Activated CD4-positive, alpha-beta T cell treated with anti-CD3 and anti-CD28 coated beads, Interleukin-10, Interleukin-2, amounts not matched to agents 100 ng/mL and 50 ng/mL, durations not matched to agents 16 hours and 8 hours (primary cell): ENCODE results near the gene NT5DC3.

ENCODE experiments used
- DNase-seq: peaks from one replicate; pipeline ENCODE4 v3.0.0-alpha.2; 2020

The NT5DC3 gene

DNA sequence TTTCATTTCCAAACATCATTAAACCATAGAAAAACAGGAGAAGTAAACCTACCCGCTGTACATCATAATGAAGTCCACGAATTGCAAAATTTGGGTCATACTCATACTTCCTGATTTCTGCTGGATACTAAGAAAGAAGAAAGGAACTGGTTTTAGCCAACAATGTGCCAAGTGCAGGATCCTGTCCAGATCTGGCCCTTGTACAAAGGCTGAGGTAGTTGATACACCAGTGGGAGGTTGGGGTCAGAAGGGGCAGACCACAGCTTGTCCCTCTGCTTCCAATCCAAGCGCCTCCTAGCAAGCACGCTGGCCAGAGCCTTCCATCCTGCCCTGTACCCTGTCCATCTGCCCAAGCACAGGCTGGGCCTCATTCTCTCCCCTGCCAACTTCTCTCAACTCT, 34.2 kb downstream of the NT5DC3 start:
- no peak for DNase-seq

DNA sequence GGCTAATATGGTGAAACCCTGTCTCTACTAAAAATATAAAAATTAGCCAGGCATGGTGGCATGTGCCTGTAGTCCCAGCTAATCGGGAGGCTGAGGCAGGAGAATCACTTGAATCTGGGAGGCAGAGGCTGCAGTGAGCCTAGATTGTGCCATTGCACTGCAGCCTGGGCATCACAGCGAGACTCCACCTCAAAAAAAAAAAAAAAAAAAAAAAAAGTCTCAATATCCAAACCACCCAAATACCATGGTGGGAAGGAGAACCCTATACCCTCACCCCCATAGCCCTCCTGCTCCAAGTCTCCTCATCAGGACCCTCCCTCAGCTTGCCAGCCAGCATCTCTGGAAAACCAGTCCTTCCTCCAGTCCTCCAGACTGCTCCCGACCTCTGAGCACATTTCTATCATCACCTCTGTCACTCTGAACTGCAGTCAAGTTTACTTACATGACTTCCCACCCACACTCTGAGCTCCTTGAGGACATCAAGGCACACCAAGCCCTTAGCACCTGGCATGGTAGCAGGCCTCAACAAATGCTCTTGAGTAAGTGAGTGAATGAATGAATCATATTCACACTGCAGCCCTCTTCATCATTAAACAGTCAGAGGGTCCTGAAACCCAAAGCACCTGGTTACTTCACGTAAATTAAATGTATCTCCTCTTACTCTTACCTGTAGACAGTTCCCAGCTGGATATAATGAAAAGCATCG, 35.2 kb downstream of the NT5DC3 start:
- DNase-seq = no peak

DNA sequence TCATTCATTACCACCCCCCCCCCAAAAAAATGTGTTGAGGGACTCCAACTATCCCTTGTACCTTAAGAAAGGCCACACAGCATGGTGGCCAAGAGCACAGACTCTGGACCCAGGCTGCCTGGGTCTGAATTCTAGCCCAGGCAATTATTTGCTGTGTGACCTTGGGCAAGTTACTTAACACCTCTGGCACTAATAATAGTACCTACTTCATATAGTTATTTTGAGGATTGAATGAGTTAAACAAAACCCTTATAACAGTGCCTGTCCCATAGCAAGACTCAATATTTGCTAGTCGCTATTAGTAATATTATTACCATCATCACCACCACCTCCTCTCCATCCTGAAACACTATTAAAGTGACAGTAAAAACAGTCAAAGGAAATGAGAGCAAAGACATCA, 37.2 kb downstream of the NT5DC3 start:
- DNase-seq = no peak

DNA sequence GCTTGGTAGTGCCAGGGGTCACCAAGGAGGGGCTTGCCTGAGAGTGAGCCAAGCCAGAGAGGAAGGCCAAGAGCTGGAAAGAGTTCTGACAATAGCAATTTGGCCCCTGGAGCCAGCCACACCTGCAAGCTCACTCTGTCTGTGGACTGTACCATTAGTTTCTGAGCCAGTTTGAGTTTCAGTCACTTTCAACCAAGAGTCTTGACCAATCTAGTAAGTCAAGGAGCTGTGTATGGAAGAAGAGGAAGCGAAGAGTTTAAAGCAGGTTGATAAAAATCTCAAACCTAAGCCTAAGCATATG, 38.5 kb downstream of the NT5DC3 start:
- DNase-seq = no peak

DNA sequence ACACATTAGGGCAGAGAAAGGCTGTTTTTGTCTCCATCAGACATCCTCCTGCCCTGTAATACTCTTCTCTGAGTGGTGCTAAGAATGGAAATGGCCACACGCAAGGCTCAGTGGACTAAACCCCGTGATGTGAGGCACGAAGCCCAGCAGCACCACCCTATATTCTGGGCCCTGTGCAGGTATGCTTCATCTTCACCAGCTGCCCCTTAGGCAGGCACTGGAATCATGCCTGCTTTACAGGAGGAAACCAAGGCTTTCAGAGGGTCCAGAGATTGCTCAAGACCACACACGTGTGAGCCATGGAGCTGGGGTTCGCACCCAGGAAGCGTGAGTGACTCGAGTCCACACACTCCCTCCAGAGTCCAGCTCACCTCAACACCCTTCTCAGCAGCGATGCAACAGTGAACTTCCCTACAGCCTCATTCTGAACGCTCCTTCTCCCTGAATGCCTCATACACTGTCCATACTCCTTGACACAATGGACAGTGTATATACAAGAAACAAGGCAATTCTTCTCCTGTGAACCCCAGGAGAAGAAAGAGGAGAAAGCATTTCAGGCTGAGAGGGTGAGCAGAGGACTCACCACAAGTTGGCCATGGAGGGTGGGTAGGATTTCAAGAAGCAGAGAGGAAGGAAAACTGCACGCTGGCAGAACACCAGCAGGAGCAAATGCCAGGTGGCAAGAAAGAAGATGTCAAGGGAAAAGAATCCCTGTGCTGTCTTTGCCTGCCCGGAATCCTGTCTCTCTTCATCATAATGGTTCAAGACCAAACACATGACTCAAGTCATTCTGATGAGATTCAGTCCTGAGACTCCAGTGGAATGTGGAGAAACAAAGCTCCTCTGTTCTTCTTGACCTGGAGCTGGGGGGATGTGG, 39.1 kb downstream of the NT5DC3 start:
- DNase-seq = no peak

DNA sequence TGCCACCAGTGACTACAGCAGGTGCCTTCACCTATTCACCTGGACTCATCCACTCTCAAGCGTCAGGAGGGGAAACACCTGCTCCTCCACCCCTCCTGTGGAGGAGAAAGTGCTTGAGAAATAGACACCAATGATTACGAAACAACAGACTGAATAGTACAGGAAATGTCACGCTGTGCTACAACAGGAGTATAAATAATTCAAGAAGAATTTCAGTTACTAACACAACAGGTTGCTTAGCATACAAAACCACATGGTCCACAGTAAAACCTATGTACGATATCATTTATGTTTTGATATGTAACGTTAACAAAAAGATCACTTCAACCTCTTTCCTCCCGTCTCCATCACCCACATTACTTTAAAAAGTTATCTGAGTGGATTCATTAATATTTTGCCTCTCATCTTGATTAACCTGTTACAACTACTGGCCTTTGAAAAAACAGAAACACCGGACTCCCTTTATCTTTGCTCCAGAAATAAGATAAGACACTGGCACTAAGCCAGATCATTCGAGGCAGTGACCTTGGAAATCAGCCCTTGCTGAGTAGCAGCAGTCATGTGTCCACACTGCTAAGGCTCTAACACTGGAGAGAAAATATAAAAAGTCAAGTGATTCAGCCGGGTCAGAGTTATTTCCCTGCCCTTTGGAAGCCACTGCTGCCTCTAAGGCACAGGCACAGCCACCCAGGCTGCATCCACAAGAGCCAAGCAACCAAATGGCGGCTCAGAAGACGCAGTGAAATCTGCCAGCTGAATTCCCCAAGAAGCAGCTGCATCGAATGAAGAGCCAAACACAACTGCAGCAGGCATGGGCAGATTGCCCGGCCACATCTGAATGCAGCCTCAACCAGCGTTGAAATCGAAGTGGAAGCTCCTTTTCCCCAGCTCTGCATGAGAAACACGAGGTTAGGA, 40.9 kb downstream of the NT5DC3 start:
- no peak for DNase-seq

DNA sequence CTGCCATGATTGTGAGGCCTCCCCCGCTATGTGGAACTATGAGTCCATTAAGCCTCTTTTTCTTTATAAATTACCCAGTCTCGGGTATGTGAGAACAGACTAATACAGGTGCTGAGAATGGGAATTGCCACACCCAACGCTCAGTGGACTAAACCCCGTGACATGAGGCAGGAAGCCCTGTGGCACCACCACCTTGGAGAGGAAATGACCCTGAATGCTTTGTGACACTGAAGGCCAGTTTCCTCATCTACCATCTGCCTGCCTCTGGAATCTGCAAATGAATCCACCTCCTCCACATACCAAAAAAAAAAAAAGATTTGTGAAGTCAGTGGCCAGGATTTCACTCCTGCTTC, 41.6 kb downstream of the NT5DC3 start:
- DNase-seq = no peak

DNA sequence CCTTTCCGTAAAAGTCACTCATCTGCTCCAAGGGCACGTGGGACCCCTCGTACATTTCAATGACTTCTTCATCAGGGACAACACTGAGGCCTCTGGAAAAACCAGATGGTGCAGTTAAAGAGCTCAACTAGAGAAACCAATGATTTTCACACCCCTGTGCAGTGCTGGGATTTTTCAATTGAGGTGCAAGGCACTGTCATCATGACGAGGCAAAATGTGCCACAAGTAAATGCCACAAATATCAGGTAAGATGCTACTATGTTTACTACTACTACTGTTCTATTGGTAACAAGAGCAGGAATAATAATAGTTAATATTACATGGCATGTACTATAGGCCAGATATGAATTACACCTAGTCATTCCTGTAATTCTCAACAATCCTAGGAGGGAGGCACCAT, 42.4 kb downstream of the NT5DC3 start:
- DNase-seq = no peak

DNA sequence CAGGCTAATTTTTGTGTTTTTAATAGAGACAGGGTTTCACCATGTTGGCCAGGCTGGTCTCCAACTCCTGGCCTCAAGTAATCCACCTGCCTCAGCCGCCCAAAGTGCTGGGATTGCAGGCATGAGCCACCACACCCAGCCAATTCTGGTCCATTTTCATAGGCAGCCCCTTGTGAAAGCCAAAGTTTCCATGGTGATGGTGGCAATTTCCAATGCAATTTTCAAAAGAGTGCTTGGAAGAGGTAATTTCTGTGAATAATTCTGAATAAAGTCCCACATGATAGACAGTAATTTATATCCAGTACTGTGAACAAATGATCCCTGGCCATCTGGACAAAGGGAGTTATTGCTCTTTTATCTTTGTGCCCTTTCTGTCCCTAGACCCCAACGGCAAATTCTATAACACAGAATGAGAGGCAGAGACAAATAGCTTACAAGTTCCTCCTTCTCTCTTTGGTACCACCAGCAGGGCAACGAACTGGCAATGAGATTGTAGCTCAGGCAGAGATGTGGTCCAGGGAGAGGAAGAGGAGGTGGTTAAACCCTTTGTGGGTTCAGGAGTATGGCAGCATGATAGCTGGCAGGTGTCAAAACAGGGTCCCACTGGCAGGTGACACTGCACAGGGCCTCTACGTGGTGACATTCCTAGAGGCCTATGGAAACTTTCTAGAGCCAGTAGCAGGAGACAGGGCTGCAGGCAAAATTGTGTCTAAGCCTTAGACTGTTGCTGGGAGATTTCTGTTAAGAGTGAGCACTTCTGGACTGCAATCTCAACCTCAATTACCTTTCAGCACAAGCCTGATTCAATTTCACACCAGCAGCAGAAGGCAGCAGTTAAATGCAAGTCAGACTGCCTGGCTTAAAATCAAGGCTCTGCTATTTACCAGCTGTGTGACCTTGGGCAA, 46.5 kb downstream of the NT5DC3 start:
- DNase-seq = no peak

DNA sequence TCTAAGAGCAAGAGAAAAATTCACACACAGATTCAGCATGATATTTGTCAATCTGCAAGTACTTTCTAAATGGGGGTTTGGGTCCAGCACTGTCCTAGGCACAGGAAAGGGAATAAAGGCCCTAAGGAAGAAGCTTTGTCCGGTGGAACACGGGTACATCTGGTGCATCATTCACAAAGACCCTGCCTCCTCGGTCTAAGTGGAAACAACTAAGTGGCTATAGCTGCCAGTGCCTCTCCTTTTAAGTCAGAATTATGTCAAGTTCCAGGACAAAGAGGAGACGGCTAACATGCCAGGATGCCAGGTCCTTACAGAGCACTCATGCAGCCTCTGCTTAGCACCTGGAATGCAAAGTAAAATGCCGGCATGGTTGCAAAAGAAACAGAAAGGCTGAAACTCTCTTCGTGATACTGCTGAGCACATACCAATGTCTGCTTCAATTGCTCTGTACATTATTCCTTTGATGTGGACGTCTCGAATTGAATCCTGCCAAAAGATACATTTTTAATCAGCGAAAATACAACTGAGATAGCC, 47.5 kb downstream of the NT5DC3 start:
- DNase-seq = no peak

DNA sequence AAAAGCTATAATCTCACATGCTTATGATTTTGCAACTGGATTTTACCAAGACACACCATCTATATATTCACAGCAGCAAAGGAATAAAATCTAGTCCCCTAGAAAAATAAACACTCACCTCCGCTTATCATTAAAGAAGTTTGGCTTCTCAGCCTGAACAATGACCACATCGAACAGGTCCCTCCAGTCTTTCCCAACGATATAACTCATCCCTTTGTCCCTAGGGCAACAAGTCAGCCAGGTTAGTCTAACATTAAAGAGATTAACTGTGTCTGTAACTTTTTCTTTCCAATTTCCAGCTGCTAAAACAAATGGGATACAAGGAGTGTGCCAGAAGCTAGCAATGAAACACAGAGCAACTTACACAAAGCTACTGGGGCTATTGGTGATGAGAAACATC, 48.0 kb downstream of the NT5DC3 start:
- no peak for DNase-seq

DNA sequence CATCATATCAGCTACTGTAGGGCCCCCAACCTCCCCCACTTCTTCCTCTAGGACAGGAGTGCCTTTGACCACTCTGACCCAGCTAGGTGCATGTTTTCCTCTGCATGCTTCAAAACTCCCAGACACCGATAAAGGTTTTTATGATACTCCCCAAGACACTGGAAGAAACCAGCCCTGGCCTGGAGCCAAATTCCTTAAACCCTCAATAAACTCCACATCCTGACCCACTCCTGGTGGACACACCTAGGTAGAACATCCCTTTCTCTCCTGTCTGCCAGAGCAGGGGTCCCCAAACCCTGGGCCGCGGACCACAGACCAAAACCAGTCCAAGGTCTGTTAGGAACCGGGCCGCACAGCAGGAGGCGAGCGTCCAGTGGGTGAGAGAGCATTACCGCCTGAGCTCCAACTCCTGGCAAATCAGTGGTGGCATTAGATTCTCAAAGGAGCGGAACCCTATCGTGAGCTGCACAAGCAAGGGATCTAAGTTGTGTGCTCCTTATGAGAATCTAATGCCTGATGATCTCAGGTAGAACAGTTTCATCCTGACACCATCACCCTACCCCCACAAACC, 49.6 kb downstream of the NT5DC3 start:
- no peak for DNase-seq

DNA sequence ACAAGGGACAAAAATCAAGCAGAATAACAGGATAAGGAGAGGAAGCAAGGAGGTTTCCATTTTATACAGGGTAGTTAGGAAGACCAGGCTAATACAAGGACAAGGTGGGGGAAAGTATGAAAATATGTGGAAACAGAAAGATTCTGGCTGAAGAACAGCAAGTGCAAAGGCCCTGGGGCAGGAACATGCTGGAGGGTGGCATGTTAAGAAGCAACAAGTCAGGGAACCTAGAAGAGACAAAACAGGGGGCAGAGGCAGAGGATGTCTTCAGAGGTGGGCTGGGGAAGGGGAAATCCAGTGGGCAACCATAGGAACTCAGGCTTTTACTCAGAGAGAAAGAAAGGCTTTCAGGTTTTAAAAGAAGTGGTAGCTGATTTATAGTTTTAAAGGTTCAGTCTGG, 54.8 kb downstream of the NT5DC3 start:
- DNase-seq = no peak

DNA sequence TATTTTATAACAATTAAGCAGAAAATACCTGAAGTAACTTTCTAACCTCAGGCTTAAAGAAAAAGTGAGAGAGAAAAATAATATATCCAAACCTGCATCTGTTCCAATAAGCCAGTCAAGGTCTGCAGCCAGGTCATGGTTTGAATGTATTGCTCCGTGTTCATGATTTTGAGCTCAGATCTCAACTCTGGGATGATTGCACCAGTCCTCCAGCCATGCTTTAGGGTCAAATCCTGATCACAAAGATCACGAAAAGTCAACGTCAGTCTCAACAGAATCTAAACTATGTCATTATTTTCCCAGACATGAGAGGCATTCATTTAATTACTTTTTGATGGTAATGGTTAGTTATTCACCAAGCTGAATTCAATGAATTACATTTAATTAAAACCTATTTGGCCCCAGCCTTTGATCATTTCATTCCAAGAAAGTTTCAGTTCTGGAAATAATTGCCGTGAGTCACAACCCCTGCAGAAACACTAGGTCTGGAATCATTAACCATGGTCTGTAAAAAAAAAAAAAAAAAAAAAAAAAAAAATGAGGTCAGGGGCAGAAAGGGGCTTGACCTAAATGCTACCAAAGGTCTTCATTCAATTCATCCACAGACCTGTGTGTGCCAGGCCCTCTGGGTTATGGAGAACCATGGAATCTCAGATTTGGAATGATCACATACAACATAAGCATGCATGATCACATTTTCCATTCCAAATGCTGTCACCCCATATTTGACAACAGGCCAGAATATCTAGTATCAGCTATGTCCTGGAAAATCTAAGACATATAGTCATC, 55.6 kb downstream of the NT5DC3 start:
- no peak for DNase-seq

DNA sequence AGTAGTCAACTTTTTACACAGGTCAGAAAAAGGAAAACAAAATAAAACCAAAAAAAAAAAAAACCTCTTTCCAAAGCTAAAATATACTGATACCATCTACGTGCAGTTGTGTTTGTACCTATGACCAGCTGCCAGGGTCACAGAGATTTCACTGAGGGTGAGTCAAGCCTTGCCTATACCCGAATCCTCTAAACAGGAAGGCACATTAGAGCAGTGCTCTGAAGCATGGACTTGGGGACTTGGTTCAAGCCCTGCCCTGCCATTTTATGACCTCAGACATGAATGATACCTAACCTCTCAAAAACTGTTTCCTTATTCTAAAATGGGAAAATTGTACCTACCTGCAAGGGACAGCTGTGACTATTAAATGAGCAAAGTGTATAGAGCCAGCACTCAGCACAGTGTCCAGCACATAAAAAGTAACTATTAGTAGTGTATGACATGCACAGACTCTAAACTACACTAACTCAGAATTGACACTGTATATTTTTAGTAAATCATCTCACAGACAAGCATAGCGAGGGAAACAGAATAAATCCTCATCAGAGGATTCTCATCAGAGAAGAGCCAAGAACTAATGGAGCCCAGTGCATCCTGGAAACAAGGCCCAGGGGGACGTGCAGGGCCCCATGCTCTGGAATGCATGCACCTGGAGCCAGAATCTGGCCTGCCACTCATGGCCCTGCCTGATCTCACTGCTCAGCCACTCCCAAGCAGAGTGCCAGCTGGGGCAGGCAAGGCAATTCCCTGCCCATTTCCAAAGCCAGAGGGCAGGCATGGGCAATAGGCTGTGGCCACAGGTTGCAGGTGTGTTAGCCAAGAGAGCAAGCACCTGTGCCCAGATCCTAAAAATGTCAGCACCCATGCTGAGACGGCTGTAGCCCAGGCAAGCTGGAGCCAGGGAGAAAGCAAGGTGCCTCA, 57.0 kb downstream of the NT5DC3 start:
- no peak for DNase-seq

DNA sequence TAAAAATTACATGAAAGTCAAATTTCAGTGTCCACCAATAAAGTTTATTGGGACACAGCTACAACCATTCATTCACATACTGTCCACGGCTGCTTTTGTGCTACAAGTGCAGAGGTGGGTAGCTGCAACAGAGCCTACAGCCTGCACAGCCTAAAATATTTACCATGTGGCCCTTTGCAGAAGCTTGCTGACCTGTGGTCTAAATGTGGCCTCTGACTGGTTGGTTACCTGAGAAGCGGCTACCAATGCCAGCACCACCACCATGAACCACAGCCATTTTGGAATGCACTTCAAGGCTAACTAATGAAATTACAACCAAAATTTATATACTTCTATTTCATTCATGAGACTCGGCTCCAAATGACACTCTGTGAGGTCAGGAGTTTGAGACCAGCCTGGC, 58.6 kb downstream of the NT5DC3 start:
- no peak for DNase-seq

DNA sequence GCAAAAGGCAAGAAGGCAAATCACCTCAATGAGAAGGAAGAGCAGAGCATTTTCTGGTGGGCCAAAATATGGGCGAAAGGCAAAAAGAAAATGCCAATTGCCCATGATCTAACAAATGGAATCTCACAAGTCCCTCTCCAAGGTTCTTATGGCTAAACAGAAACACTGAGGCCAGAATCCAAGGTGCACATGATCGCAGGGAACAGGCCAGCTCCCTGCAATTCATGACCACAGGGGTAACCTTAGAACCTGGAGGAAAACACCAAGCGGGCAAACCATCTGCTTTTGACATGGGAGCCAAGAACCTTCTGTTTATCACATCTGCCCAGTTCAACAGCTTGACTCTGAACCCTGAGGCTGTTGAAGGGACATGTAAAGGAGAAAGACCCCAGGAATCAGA, 60.0 kb downstream of the NT5DC3 start:
- no peak for DNase-seq

DNA sequence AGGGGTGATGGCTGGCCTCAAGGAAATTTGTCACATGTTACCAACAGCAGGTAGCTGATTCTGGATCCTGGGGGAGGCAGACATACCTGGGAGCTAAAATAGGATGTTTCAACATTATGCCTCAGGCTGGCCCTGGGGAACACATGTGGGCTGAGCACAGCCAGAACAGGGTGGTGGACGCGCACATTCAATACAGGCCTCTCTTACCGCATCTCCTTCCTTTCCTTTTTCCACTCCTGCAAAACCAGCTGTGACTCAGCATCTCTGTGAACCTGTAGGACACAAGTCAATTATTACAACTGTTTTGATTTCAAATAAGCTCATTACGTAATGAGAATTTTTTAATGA, 61.0 kb downstream of the NT5DC3 start:
- no peak for DNase-seq

DNA sequence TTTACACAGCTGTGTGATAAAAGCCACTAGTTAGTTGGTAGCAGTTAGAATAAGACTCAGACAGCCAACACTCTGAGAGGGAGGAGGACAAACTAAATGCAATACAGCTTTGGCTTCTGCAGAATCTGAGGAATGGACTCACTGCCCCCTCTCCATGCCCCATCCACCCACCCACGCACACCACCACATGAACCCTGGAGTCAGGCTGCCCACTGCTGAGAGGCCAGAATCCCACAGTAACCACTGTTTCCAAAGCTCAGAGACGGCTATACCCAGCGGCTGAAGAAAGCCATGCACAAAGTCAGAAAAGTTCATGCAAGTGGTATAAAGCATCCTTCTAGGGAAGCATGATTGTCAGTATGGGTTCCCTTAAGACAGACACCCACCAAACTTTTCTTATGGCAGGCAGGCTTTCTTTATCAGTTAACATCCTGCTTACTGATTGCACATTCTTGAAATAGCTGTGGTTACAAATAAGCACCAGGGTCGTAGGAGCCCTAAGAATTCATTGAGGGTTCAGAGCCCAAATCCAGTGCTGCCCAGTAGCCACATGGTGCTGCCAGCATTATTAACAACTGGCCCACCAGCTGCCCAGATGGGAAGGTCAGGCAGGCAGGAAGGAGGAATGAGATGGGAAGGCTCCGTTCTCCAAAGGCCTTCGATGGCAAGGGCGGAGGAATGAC, 61.5 kb downstream of the NT5DC3 start:
- DNase-seq = no peak

DNA sequence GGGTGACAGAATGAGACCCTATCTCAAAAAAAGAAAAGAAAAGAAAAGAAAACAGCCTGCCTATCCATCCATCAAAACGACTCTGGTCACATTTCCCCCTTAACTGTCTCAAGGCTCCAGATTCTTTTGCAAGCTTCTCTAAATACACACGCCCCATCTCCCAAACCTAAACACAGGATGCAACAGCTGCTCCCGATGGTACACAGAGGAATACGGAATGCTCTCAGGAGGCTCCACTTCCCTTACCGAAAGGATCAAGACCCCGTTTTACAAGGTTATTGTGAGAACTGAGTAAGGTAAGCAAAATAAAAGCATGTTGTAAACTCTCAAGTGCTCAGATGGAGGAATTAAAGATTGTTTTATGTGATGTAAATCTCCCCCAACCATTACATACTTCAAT, 62.3 kb downstream of the NT5DC3 start:
- DNase-seq = no peak
